GM12872 (cell line): ENCODE measurements around the gene RPTOR.

Experiments used
- CTCF ChIP-seq: IDR thresholded peaks from 3 replicates; pipeline ENCODE4 v1.5.1; 2011; ENCODE audit warnings: low read depth, mild to moderate bottlenecking, low read length, moderate library complexity; ENCODE audit not compliant: insufficient read depth

RPTOR gene

GRCh38 chr17:80827646-80828643, 283.3 kb downstream of the RPTOR start:
- TF ChIP-seq CTCF = no peak

GRCh38 chr17:80829166-80829813, 284.7 kb downstream of the RPTOR start:
- TF ChIP-seq CTCF = no peak

- no peak for TF ChIP-seq CTCF
These were observed 285.6 kb downstream of the RPTOR start for GRCh38 chr17:80830020-80830780.

- TF ChIP-seq CTCF = no peak
These were observed 286.9 kb downstream of the RPTOR start for GRCh38 chr17:80831491-80831890.

- no peak for TF ChIP-seq CTCF
These were observed 287.6 kb downstream of the RPTOR start for GRCh38 chr17:80832266-80832676.

- no peak for TF ChIP-seq CTCF
These were observed 288.4 kb downstream of the RPTOR start for GRCh38 chr17:80832888-80833583.
